Measurements from ENCODE around the gene ATG7. TPM values are rescaled to one million over a fixed set of nuclear protein-coding genes. Genes with fewer than 3 reads are reported as not detected.
"Not testable (repeated sequence)": the region's sequence is repeated elsewhere in the genome, so short reads cannot be mapped to it uniquely, and the experiment has no call there.

The ATG7 gene
- polyA plus RNA-seq, 4 donors: 22.0 to 26.0 (median 25.4) TPM

GRCh38 chr3:11452885-11453847 lies 181.0 kb downstream of the ATG7 start:
- DNase-seq (ENCODE audit: low read depth in 4 of 4, low spot score in 3 of 4): no peak

- no peak for DNase-seq (ENCODE audit: low read depth in 4 of 4, low spot score in 3 of 4)
Observed at GRCh38 chr3:11455956-11456355, 183.8 kb downstream of the ATG7 start.

DNA sequence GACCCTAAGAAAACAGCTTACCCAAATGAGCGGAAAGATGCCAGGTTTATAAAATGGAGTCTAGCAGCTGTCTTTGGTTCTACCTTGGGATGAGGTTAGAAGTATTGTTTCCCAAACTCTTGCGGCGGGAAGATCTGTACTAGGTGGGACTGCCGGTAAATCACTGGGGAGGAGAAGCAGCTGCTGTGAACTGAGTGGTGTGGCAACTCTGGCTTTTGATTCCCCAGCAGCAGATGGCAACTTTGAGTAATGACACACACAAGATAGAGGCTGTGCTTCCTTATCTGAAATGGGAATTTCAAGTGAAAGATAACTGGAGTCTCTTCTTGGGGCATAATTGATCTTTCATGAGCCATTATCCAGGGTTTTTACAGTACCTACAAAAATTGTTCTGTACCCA lies 184.9 kb downstream of the ATG7 start:
- DNase-seq (ENCODE audit: low read depth in 4 of 4, low spot score in 3 of 4): no peak

GRCh38 chr3:11459186-11459824 lies 187.1 kb downstream of the ATG7 start:
- no peak for DNase-seq (ENCODE audit: low read depth in 4 of 4, low spot score in 3 of 4)

DNA sequence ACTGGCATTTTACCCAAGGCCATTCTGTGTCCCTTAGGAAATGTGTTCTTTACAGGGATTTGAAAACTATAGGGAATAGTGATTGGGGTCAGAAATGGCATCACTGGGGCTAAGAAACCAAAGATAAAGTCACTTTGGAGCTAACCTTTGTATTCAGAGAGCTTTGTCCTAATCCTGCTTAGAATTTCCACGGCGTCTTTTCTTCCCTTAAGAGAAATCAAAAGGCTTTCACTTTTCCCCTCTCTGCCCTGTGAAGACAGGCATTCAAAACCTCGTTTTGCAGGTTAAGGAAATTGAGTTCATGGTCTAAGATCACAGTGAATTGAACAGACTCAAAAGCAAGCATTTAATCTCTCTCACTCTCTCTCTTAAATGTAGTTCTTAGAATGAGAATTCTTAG lies 189.0 kb downstream of the ATG7 start:
- DNase-seq (ENCODE audit: low read depth in 4 of 4, low spot score in 3 of 4): no peak

DNA sequence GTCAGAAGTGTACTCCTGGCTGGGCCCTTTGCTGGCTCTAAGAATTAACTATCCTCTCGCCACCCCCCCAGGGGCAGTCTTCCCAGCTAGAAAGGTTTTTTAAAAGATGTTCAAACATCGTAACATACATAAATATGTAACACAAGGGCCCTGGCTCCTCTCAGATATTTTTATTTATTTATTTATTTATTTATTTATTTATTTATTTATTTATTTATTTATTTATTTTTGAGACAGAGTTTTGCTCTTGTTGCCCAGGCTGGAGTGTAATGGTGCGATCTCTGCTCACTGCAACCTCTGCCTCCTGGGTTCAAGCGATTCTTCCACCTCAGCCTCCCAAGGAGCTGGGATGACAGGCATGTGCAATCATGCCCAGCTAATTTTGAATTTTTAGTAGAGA lies 190.5 kb downstream of the ATG7 start:
- not testable (repeated sequence) for DNase-seq (ENCODE audit: low read depth in 4 of 4, low spot score in 3 of 4)

- DNase-seq (ENCODE audit: low read depth in 4 of 4, low spot score in 3 of 4): no peak
Observed at GRCh38 chr3:11463591-11463990, 191.4 kb downstream of the ATG7 start.

DNA sequence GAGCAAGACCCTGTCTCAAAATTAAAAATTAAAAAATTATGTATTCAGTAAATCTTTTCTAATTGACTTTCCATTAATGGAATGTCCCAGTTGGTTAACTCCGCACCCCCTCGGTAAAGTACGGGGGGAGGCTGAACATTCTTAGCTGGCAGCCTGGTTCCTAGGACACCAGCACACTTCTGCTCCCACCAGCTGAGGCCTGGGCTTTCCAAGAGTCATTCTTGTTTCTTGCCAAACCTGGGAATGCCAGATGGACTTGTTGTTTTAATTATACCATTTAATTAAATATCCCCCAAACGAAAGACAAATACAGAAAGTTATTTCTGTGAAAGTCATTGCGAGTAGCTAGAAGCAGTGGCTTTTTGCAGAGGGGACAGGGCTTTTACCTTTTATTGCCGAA lies 192.2 kb downstream of the ATG7 start:
- DNase-seq (ENCODE audit: low read depth in 4 of 4, low spot score in 3 of 4): no peak

GRCh38 chr3:11465744-11466616 lies 193.8 kb downstream of the ATG7 start:
- no peak for DNase-seq (ENCODE audit: low read depth in 4 of 4, low spot score in 3 of 4)

DNA sequence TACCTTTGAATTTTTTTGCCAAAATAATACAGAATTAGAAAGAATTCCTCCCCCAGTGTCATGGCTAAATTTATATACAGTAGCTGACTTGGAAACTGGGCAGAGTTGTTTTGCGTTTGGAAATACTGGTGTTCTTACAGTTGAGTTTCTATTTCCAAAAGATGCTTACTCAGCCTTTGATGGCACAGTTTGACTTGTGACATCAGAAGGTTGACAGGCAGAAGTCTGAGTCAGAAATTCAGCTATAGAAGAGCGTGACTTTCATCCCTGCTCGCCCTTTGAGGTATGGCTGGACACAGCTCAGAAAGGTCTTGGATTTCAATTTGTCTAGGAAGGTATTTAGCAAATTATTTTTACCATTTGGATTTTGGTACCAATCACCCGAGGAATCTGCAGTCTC lies 195.7 kb downstream of the ATG7 start:
- no peak for DNase-seq (ENCODE audit: low read depth in 4 of 4, low spot score in 3 of 4)

- DNase-seq (ENCODE audit: low read depth in 4 of 4, low spot score in 3 of 4): no peak
Observed at GRCh38 chr3:11470031-11470853, 198.0 kb downstream of the ATG7 start.

- no peak for DNase-seq (ENCODE audit: low read depth in 4 of 4, low spot score in 3 of 4)
Observed at GRCh38 chr3:11475324-11475723, 203.1 kb downstream of the ATG7 start.

DNA sequence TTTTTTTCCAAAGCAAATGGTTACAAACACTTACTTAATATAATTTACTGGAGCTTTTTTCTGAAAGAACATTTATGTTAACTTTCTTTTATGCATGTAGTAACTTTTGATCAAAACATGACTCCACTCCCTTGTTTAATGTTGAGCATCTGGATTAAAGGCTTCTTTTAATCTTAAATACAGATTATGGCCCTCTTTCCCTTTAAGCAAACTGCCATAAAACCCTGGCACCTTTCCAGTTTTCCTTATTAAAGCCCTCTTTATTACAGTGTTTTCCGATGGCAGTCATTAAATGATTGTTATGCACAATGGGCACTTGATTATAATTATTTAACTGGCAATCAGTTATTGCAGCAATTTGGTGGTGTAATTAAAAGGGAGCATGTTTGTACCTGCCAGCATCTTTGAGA lies 204.5 kb downstream of the ATG7 start:
- no peak for DNase-seq (ENCODE audit: low read depth in 4 of 4, low spot score in 3 of 4)

- DNase-seq (ENCODE audit: low read depth in 4 of 4, low spot score in 3 of 4): no peak
Observed at GRCh38 chr3:11477407-11477911, 205.3 kb downstream of the ATG7 start.

DNA sequence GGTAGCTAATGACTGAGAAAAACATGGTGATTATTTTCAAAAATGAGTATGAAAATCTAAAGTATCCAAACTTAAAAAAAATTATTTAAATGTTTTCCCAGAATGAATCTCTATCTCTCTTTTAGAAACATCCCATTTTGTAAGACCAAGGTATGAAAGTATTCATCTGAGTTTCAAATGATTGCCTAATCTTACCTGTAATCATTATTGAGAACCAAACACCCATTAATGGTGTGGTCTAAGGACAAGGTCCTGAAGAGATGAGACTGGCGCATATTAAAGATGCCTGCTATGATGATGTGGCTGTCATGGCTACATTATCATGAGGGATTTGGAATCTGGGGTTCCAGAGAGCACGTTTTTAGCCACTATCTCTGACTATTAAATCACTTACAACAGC lies 206.0 kb downstream of the ATG7 start:
- no peak for DNase-seq (ENCODE audit: low read depth in 4 of 4, low spot score in 3 of 4)

DNA sequence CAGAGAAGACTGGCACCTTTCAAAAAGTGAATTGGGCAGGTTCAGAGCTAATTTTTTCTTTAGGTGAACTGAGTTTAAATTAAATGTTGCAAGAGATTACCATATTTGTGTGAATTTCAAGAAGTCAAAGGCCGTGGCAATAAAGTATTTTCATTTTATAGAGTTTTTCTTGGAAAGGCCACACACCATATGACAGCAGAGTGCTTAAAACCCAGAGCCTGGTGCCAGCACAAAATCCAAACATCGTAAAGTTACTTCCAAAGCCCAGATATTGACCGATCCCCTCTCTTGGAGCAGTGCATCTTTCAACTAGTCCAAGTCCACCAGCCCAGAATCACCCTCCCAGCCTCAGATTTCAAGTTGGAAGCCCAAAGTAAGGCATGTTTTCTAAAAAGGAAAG lies 207.0 kb downstream of the ATG7 start:
- no peak for DNase-seq (ENCODE audit: low read depth in 4 of 4, low spot score in 3 of 4)

- DNase-seq (ENCODE audit: low read depth in 4 of 4, low spot score in 3 of 4): no peak
Observed at GRCh38 chr3:11480663-11481298, 208.6 kb downstream of the ATG7 start.

DNA sequence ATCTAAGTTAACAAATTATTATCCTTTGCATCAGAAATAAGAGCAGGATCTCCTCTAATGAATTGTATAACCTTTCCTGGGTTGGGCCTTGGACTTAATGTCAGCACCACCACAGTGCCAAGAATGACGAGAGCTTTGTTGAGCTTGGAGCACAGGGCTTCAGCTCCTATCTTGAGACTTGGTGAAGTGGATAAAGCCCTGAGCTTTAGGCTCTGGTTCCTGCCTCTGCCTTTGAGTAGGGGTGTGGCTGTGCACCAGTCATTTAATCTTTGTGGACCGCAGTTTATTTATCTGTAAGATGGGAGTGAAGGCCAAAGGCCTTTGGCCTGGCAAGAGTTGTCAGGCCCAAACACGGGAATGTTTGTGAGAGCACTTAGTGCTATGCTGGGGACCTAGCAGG lies 209.4 kb downstream of the ATG7 start:
- DNase-seq (ENCODE audit: low read depth in 4 of 4, low spot score in 3 of 4): no peak

DNA sequence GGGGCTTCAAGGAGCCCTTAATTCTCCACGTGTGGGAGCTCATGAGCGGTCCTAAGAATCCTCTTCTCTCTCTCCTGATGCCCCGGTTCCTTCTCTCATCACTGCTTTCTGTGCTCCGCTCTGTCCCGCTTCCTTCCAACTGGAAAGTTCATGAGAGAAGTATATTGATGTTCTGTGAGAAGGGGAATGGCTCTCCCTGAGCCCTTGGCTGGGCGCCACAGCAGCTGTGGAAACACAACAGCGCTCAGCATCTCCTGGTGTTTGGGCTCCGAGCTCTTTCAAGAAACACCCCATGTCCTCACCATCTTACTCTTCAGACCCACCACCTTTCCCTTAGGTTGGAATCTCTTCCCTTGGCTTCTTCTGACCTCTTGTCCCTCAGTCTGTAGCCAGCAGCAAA lies 209.8 kb downstream of the ATG7 start:
- no peak for DNase-seq (ENCODE audit: low read depth in 4 of 4, low spot score in 3 of 4)

Measured in right renal pelvis (tissue), 4 donors.